Measurements from ENCODE around the gene GEMIN2. TPM values are rescaled to one million over a fixed set of nuclear protein-coding genes. Genes with fewer than 3 reads are reported as not detected.
"Not testable (repeated sequence)": the region's sequence is repeated elsewhere in the genome, so short reads cannot be mapped to it uniquely, and the experiment has no call there.

The GEMIN2 gene
- total RNA-seq, 1 experiment from 2014 or later: 15.1 TPM

DNA sequence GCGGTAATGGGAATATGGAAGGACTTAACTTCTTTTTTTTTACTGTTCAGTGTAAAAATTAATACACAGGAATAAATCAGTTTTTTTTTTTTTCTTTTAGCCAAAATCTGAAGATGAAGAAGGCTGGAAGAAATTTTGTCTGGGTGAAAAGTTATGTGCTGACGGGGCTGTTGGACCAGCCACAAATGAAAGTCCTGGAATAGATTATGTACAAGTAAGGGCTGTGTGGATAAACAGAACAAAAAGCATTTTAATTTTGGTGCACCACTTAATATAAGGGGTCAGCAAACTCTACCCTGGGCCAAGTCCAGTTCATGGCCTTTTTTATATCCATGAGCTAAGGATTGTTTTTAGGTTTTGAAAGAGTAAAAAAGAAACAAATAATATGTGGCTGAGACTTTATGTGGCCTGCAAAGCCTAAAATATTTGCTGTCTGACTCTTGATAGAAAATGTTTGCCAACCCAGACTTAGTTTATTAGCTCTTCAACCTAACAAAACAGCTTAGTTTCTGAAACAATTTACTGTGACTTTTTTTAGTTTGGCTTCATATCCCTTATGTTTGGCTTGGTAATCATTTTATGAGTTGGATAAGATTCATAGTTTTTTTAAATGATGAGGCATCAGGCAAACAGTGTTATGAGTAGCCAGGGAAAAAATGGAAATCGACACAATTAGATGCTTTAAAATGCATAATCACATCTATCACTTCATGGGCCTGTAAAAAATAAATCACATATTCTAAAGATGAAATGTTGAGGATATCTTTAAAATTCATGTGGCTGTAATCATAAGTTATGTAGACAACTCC is 8.4 kb downstream of the GEMIN2 start:
- ATAC-seq (no peak), DNase-seq (ENCODE audit: low read depth, low spot score) (no peak)
- H3K4me3 ChIP-seq (ENCODE audit: low read depth in 2 of 2, low read length in 2 of 2): no peak overlapping the region
- intact Hi-C loops (cut with micrococcal nuclease; ENCODE audit: unreplicated experiment) (no loop called here), in situ Hi-C loops (cut with HindIII; ENCODE audit: low pct_unique_long_range_greater_than_20kb, low sequenced_read_pairs) (no loop called here)
- peaks cover 18% of the 10 kb centered on the region for H3K36me3 ChIP-seq (ENCODE audit: control insufficient read depth, insufficient read depth, low read length)
- H3K27ac ChIP-seq (ENCODE audit: low read length): no peak overlapping the region
- TF ChIP-seq TCF7L2 (IDR thresholded peaks at IDR 0.05; ENCODE audit: low read depth, low read length) (no peak), SIN3A (IDR thresholded peaks at IDR 0.05; ENCODE audit: borderline replicate concordance, insufficient read depth, low read depth, low read length) (no peak), POLR2AphosphoS5 (IDR thresholded peaks at IDR 0.05; ENCODE audit: low read depth, low read length) (no peak)
- TF ChIP-seq, protein P1, sequence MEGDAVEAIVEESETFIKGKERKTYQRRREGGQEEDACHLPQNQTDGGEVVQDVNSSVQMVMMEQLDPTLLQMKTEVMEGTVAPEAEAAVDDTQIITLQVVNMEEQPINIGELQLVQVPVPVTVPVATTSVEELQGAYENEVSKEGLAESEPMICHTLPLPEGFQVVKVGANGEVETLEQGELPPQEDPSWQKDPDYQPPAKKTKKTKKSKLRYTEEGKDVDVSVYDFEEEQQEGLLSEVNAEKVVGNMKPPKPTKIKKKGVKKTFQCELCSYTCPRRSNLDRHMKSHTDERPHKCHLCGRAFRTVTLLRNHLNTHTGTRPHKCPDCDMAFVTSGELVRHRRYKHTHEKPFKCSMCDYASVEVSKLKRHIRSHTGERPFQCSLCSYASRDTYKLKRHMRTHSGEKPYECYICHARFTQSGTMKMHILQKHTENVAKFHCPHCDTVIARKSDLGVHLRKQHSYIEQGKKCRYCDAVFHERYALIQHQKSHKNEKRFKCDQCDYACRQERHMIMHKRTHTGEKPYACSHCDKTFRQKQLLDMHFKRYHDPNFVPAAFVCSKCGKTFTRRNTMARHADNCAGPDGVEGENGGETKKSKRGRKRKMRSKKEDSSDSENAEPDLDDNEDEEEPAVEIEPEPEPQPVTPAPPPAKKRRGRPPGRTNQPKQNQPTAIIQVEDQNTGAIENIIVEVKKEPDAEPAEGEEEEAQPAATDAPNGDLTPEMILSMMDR (IDR thresholded peaks at IDR 0.05): no peak
- TF ChIP-seq, protein P2, sequence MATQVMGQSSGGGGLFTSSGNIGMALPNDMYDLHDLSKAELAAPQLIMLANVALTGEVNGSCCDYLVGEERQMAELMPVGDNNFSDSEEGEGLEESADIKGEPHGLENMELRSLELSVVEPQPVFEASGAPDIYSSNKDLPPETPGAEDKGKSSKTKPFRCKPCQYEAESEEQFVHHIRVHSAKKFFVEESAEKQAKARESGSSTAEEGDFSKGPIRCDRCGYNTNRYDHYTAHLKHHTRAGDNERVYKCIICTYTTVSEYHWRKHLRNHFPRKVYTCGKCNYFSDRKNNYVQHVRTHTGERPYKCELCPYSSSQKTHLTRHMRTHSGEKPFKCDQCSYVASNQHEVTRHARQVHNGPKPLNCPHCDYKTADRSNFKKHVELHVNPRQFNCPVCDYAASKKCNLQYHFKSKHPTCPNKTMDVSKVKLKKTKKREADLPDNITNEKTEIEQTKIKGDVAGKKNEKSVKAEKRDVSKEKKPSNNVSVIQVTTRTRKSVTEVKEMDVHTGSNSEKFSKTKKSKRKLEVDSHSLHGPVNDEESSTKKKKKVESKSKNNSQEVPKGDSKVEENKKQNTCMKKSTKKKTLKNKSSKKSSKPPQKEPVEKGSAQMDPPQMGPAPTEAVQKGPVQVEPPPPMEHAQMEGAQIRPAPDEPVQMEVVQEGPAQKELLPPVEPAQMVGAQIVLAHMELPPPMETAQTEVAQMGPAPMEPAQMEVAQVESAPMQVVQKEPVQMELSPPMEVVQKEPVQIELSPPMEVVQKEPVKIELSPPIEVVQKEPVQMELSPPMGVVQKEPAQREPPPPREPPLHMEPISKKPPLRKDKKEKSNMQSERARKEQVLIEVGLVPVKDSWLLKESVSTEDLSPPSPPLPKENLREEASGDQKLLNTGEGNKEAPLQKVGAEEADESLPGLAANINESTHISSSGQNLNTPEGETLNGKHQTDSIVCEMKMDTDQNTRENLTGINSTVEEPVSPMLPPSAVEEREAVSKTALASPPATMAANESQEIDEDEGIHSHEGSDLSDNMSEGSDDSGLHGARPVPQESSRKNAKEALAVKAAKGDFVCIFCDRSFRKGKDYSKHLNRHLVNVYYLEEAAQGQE (IDR thresholded peaks at IDR 0.05; ENCODE audit: insufficient read depth in 1 of 2, low read depth in 2 of 2, low read length in 1 of 2): no peak
- POLR2A ChIA-PET: no interaction called here
- BruUV-seq (replicated peaks): no TSS peak
- H3K4me1 ChIP-seq (ENCODE audit: control insufficient read depth, insufficient read depth, low read length): no peaks in the 10 kb centered on the region
- CTCF ChIA-PET: no interaction called here
- no peaks in the 10 kb centered on the region for H3K9me3 ChIP-seq (ENCODE audit: control insufficient read depth, insufficient read depth, low read depth, low read length)
- no peaks in the 10 kb centered on the region for H3K27me3 ChIP-seq (ENCODE audit: control insufficient read depth, insufficient read depth, low read length)

DNA sequence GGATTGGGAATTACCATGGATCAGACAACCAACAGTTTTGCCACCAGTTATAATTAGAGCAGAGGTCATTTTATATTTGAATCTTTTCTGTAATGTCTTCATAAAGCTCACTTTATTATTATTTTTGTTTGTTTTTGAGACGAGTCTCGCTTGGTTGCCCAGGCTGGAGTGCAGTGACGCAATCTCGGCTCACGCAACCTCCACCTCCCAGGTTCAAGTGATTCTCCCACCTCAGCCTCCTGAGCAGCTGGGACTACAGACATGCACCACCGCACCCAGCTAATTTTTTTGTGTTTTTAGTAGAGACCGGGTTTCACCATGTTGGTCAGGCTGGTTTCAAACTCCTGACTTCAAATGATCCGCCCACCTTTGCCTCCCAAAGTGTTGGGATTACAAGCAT is 23.7 kb downstream of the GEMIN2 start:
- ATAC-seq; H3K27me3 ChIP-seq (ENCODE audit: control insufficient read depth, insufficient read depth, low read length); H3K36me3 ChIP-seq (ENCODE audit: control insufficient read depth, insufficient read depth, low read length); POLR2A ChIA-PET; in situ Hi-C loops (cut with HindIII; ENCODE audit: low pct_unique_long_range_greater_than_20kb, low sequenced_read_pairs); H3K4me3 ChIP-seq (ENCODE audit: low read depth in 2 of 2, low read length in 2 of 2); CTCF ChIA-PET; DNase-seq (ENCODE audit: low read depth, low spot score); H3K27ac ChIP-seq (ENCODE audit: low read length); H3K9me3 ChIP-seq (ENCODE audit: control insufficient read depth, insufficient read depth, low read depth, low read length); H3K4me1 ChIP-seq (ENCODE audit: control insufficient read depth, insufficient read depth, low read length); intact Hi-C loops (cut with micrococcal nuclease; ENCODE audit: unreplicated experiment); BruUV-seq (replicated peaks): not testable (repeated sequence)

DNA sequence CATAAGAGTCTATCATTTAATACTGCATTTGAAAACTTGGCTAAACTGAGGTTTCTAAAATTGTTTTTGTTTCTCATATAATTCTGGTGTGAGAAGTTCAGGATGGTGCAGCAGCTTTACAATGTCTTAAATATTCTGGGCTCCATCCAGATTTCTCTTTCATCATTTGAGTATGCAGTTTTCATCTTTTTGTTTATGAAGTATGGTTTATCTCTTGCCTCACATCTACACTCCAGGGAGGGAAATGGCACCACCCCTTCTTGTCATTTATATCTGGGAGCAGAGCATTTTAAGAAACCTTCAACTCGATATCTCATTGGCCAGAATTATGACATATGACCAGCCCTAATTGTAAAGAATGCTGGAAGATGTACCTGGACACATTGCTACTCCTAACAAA is 24.3 kb downstream of the GEMIN2 start:
- ATAC-seq (no peak), DNase-seq (ENCODE audit: low read depth, low spot score) (no peak)
- Histone ChIP-seq H3K9me3 (ENCODE audit: control insufficient read depth, insufficient read depth, low read depth, low read length) (no peaks in the 10 kb centered on the region), H3K4me1 (ENCODE audit: control insufficient read depth, insufficient read depth, low read length) (no peaks in the 10 kb centered on the region), H3K27ac (ENCODE audit: low read length) (no peak overlapping the region), H3K4me3 (ENCODE audit: low read depth in 2 of 2, low read length in 2 of 2) (no peak overlapping the region), H3K27me3 (ENCODE audit: control insufficient read depth, insufficient read depth, low read length) (no peaks in the 10 kb centered on the region), H3K36me3 (ENCODE audit: control insufficient read depth, insufficient read depth, low read length) (peaks cover 9% of the 10 kb centered on the region; the same call in 1 of the 2 replicates)
- ChIA-PET POLR2A (no interaction called here), CTCF (no interaction called here)
- no peak for TF ChIP-seq TCF7L2 (IDR thresholded peaks at IDR 0.05; ENCODE audit: low read depth, low read length)
- no peak for TF ChIP-seq POLR2AphosphoS5 (IDR thresholded peaks at IDR 0.05; ENCODE audit: low read depth, low read length)
- TF ChIP-seq SIN3A (IDR thresholded peaks at IDR 0.05; ENCODE audit: borderline replicate concordance, insufficient read depth, low read depth, low read length): no peak
- TF ChIP-seq, protein P1 (IDR thresholded peaks at IDR 0.05): no peak
- TF ChIP-seq, protein P2 (IDR thresholded peaks at IDR 0.05; ENCODE audit: insufficient read depth in 1 of 2, low read depth in 2 of 2, low read length in 1 of 2): no peak
- in situ Hi-C loops (cut with HindIII; ENCODE audit: low pct_unique_long_range_greater_than_20kb, low sequenced_read_pairs): no loop called here
- no TSS peak for BruUV-seq (replicated peaks)
- intact Hi-C loops (cut with micrococcal nuclease; ENCODE audit: unreplicated experiment): no loop called here
